Natural killer cell (primary cell): ENCODE results near the gene MAST2. TPM values are rescaled to one million over a fixed set of nuclear protein-coding genes. Genes with fewer than 3 reads are reported as not detected.

ENCODE experiments used
- ATAC-seq, 3 donors: fragments of 150-1000 bp in 2 of 3; fragments of 200-7000 bp in 1 of 3; cut with Tn5 transposase; 1 replicate in 1 of 3; 2 replicates in 2 of 3; pipeline ENCODE4 v1.10.0; 2021; ENCODE audit warnings: mild to moderate bottlenecking in 2 of 3, moderate library complexity in 2 of 3
- DNase-seq, 2 donors: peaks; one replicate each; pipeline versions ENCODE4 v3.0.0 to v3.0.0-alpha.2; 2013 to 2021; ENCODE audit warnings: mixed read lengths in 1 of 2
- H3K27ac ChIP-seq: one replicate; pipeline ENCODE4 v1.5.1; 2013; ENCODE audit warnings: mild to moderate bottlenecking, low read length
- H3K27me3 ChIP-seq: one replicate; pipeline ENCODE4 v1.6.1; 2013; ENCODE audit warnings: low read length; ENCODE audit not compliant: control insufficient read depth, insufficient read depth
- H3K36me3 ChIP-seq: one replicate; pipeline ENCODE4 v1.6.1; 2013; ENCODE audit warnings: low read length; ENCODE audit not compliant: control insufficient read depth, insufficient read depth
- H3K4me1 ChIP-seq: one replicate; pipeline ENCODE4 v1.6.1; 2013; ENCODE audit warnings: low read length; ENCODE audit not compliant: control insufficient read depth, insufficient read depth
- H3K4me3 ChIP-seq: one replicate; pipeline ENCODE4 v1.5.1; 2013; ENCODE audit warnings: low read length
- H3K9me3 ChIP-seq: one replicate; pipeline ENCODE4 v1.6.1; 2013; ENCODE audit warnings: low read length; ENCODE audit not compliant: control insufficient read depth, insufficient read depth
- H3K27ac Mint-ChIP-seq, 2 donors: one replicate each; pipeline ENCODE4 v1.8.0; 2022; ENCODE audit warnings: mild to moderate bottlenecking in 2 of 2, mixed read lengths in 2 of 2, moderate library complexity in 1 of 2
- H3K27me3 Mint-ChIP-seq, 2 donors: one replicate each; pipeline ENCODE4 v1.8.0; 2022; ENCODE audit warnings: low read depth in 2 of 2, mixed read lengths in 2 of 2
- H3K36me3 Mint-ChIP-seq: one replicate; pipeline ENCODE4 v1.8.0; 2022; ENCODE audit warnings: mixed read lengths
- H3K4me1 Mint-ChIP-seq, 2 donors: one replicate each; pipeline ENCODE4 v1.8.0; 2022; ENCODE audit warnings: mixed read lengths in 2 of 2
- H3K4me3 Mint-ChIP-seq: one replicate; pipeline ENCODE4 v1.8.0; 2022; ENCODE audit warnings: mild to moderate bottlenecking, moderate library complexity, mixed read lengths
- H3K9me3 Mint-ChIP-seq, 2 donors: one replicate each; pipeline ENCODE4 v1.8.0; 2022; ENCODE audit warnings: mixed read lengths in 2 of 2
- CTCF ChIP-seq: fragments of 200-600 bp; IDR thresholded peaks from one replicate; pipeline ENCODE4 v1.8.0; 2022; ENCODE audit warnings: antibody characterized with exemption
- WGBS: methylation state at CpG from one replicate; pipeline ENCODE4 v1.1.7; 2013; ENCODE audit warnings: missing lambda C conversion rate; ENCODE audit not compliant: insufficient coverage; 5-methylcytosine and 5-hydroxymethylcytosine counted together
- intact Hi-C: fragments of 100-400 bp; cut with micrococcal nuclease; formaldehyde crosslinking; loops from one replicate; pipeline ENCODE4 v1.14.2; 2022
- total RNA-seq, 4 donors: library from RNA; stranded (reverse); fragments of 120-200 nt in 1 of 4; gene quantifications; one replicate each; pipeline versions ENCODE4 v1.2.3 to v1.2.4, GENCODE V29; 2013 to 2022

Gene MAST2
- total RNA-seq, 3 donors from 2014 or later (not counting 1 experiment from before 2014, with no cell fraction given): 25.3 to 28.6 (median 27.9) TPM

GRCh38 chr1:45894921-45895320 is 91.5 kb downstream of the MAST2 start:
- no peak for TF ChIP-seq CTCF
- peaks cover 7 to 10% of the 10 kb centered on the region in 2 donors for H3K4me1 Mint-ChIP-seq
- no peaks in the 10 kb centered on the region for H3K36me3 Mint-ChIP-seq
- no peaks in the 10 kb centered on the region for H3K27me3 Mint-ChIP-seq
- no peak overlapping the region for H3K27ac Mint-ChIP-seq
- H3K9me3 Mint-ChIP-seq: no peaks in the 10 kb centered on the region
- Histone ChIP-seq H3K27ac (no peak overlapping the region), H3K4me1 (no peaks in the 10 kb centered on the region), H3K27me3 (no peaks in the 10 kb centered on the region), H3K9me3 (no peaks in the 10 kb centered on the region), H3K36me3 (no peaks in the 10 kb centered on the region), H3K4me3 (no peak overlapping the region)
- no peak for ATAC-seq
- H3K4me3 Mint-ChIP-seq: no peak overlapping the region
- intact Hi-C loops: no loop called here
- no peak for DNase-seq

GRCh38 chr1:45895406-45895805 is 92.0 kb downstream of the MAST2 start:
- H3K9me3 ChIP-seq: no peaks in the 10 kb centered on the region
- H3K36me3 ChIP-seq: no peaks in the 10 kb centered on the region
- Mint-ChIP-seq H3K4me1 (peaks cover 3 to 6% of the 10 kb centered on the region in 2 donors), H3K27me3 (no peaks in the 10 kb centered on the region), H3K27ac (no peak overlapping the region), H3K4me3 (no peak overlapping the region), H3K9me3 (no peaks in the 10 kb centered on the region), H3K36me3 (no peaks in the 10 kb centered on the region)
- no peaks in the 10 kb centered on the region for H3K4me1 ChIP-seq
- no peak for ATAC-seq
- H3K27ac ChIP-seq: no peak overlapping the region
- DNase-seq: no peak
- no peaks in the 10 kb centered on the region for H3K27me3 ChIP-seq
- TF ChIP-seq CTCF: no peak
- intact Hi-C loops: no loop called here
- WGBS: 100% methylated on average over 2 of the region's 2 CpGs
- H3K4me3 ChIP-seq: no peak overlapping the region

GRCh38 chr1:45906883-45907282 is 103.5 kb downstream of the MAST2 start:
- Histone ChIP-seq H3K9me3 (no peaks in the 10 kb centered on the region), H3K27ac (no peak overlapping the region), H3K4me3 (no peak overlapping the region), H3K4me1 (no peaks in the 10 kb centered on the region), H3K27me3 (no peaks in the 10 kb centered on the region), H3K36me3 (no peaks in the 10 kb centered on the region)
- no peaks in the 10 kb centered on the region for H3K36me3 Mint-ChIP-seq
- H3K27ac Mint-ChIP-seq: no peak overlapping the region
- no peaks in the 10 kb centered on the region for H3K27me3 Mint-ChIP-seq
- TF ChIP-seq CTCF: no peak
- H3K9me3 Mint-ChIP-seq: no peaks in the 10 kb centered on the region
- intact Hi-C loops: no loop called here
- H3K4me3 Mint-ChIP-seq: no peak overlapping the region
- no CpG with 5 or more reads among the region's 2 CpGs for WGBS
- no peak for ATAC-seq
- DNase-seq: no peak
- H3K4me1 Mint-ChIP-seq: peaks cover 0 to 5% of the 10 kb centered on the region in 2 donors

- H3K9me3 ChIP-seq: no peaks in the 10 kb centered on the region
- Mint-ChIP-seq H3K4me1 (peaks cover 3 to 4% of the 10 kb centered on the region in 2 donors), H3K4me3 (no peak overlapping the region)
Measured at GRCh38 chr1:45908611-45909140, 105.3 kb downstream of the MAST2 start.

More at GRCh38 chr1:45908611-45909140, 105.3 kb downstream of the MAST2 start:
- Histone ChIP-seq H3K36me3 (no peaks in the 10 kb centered on the region), H3K27me3 (no peaks in the 10 kb centered on the region), H3K4me1 (peaks cover 3% of the 10 kb centered on the region), H3K27ac (no peak overlapping the region), H3K4me3 (no peak overlapping the region)
- WGBS: 82% methylated on average over 3 of the region's 3 CpGs
- intact Hi-C loops: no loop called here
- TF ChIP-seq CTCF: no peak
- DNase-seq (no peak), ATAC-seq (no peak)
- Mint-ChIP-seq H3K27me3 (no peaks in the 10 kb centered on the region), H3K36me3 (no peaks in the 10 kb centered on the region), H3K27ac (no peak overlapping the region), H3K9me3 (no peaks in the 10 kb centered on the region)
